Lung (tissue), 12 donors: ENCODE results near the gene TDRD3. TPM values are rescaled to one million over a fixed set of nuclear protein-coding genes. Genes with fewer than 3 reads are reported as not detected.

Source experiments
- ATAC-seq: fragments of 200-7000 bp; cut with Tn5 transposase; one replicate; pipeline ENCODE4 v1.9.1; 2020; ENCODE audit warnings: moderate number of reproducible peaks; ENCODE audit not compliant: insufficient read depth, low FRiP score
- DNase-seq, 3 donors: peaks; one replicate each; pipeline ENCODE4 v3.0.0-alpha.2; 2013 to 2017
- H3K27ac ChIP-seq, 2 donors: one replicate each; pipeline ENCODE4 v1.5.1; 2013; ENCODE audit warnings: mild to moderate bottlenecking in 2 of 2, moderate library complexity in 2 of 2, control low read depth in 1 of 2, inconsistent platforms in 1 of 2, low read depth in 1 of 2, low read length in 1 of 2
- H3K27me3 ChIP-seq, 3 donors: one replicate each; pipeline ENCODE4 v1.5.1; 2013; ENCODE audit warnings: low read length in 2 of 3; ENCODE audit not compliant: control insufficient read depth in 3 of 3, insufficient read depth in 3 of 3
- H3K36me3 ChIP-seq, 4 donors: one replicate each; pipeline ENCODE4 v1.5.1; 2013; ENCODE audit warnings: low read length in 4 of 4, mild to moderate bottlenecking in 1 of 4, moderate library complexity in 1 of 4; ENCODE audit not compliant: control insufficient read depth in 4 of 4, insufficient read depth in 4 of 4
- H3K4me1 ChIP-seq, 5 donors: one replicate each; pipeline ENCODE4 v1.5.1; 2013; ENCODE audit warnings: low read length in 5 of 5, mild to moderate bottlenecking in 2 of 5, moderate library complexity in 1 of 5; ENCODE audit not compliant: control insufficient read depth in 5 of 5, insufficient read depth in 5 of 5
- H3K4me3 ChIP-seq: one replicate; pipeline ENCODE4 v1.5.1; 2013; ENCODE audit warnings: mild to moderate bottlenecking, control low read depth, moderate library complexity
- H3K9ac ChIP-seq, 2 donors: one replicate each; pipeline ENCODE4 v1.5.1; 2013; ENCODE audit warnings: low read length in 2 of 2, control low read depth in 1 of 2; ENCODE audit not compliant: insufficient read depth in 1 of 2
- H3K9me3 ChIP-seq, 4 donors: one replicate each; pipeline ENCODE4 v1.5.1; 2013; ENCODE audit warnings: low read length in 3 of 4, mild to moderate bottlenecking in 1 of 4, moderate library complexity in 1 of 4; ENCODE audit not compliant: control insufficient read depth in 4 of 4, insufficient read depth in 3 of 4
- WGBS, 2 donors: extraction: QIAGEN DNeasy Blood & Tissue Kit; methylation state at CpG; one replicate each; pipeline ENCODE4 v1.1.7; 2013; 5-methylcytosine and 5-hydroxymethylcytosine counted together
- polyA plus RNA-seq, 2 donors: library from polyadenylated mRNA; stranded (reverse); fragments of 200-250 nt; gene quantifications; one replicate each; pipeline ENCODE4 v1.2.1, GENCODE V29; 2013
- total RNA-seq, 2 donors: library from RNA; depleted of rRNA in 1 of 2; stranded (reverse); fragments of >200 nt in 1 of 2; gene quantifications; one replicate each; pipeline ENCODE4 v1.2.1, GENCODE V29; 2014 to 2021
- TF ChIP-seq, protein P1 (sequence below): IDR thresholded peaks from 2 replicates; pipeline ENCODE4 v1.5.1; 2012; ENCODE audit warnings: mild to moderate bottlenecking; ENCODE audit errors: control extremely low read depth, extremely low read depth
- donor health status: control.
- donor health status: control.
- donor health status: Bipolar disorder and iron deficiency.
- donor health status: healthy.
- donor health status: DM: yes; HTN: yes; CAD: no.

The TDRD3 gene
- total and polyA plus RNA-seq, 4 donors: 6.5 to 56.7 (median 19.4) TPM

DNA sequence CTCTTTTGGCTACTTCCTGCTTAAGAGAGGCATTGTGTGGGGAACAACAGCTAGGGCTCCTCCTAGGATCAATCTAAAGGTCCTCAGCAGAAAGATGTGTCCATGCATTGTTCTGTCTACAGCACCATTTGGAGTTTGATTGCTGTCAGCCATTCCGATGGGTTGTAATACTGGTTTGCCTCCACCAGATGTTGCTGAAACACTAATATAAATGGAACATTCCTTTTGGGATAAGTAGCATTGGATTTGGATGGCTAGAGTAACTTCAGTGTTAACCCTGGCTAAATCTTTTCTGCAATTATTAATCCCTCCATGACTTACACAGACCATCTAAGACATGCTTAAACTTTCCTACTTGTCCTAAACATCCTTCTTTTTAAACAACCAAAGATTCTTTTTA is 104.2 kb downstream of the TDRD3 start:
- peaks cover 13 to 56% (median 30%) of the 10 kb centered on the region in 4 donors for H3K36me3 ChIP-seq
- DNase-seq: no peak
- H3K4me3 ChIP-seq: no peak overlapping the region
- no peak overlapping the region for H3K9ac ChIP-seq
- no peak for ATAC-seq
- H3K27ac ChIP-seq: no peak overlapping the region
- 92 to 97% methylated on average over 1 of the region's 1 CpG for WGBS, 2 donors
- TF ChIP-seq, protein P1, sequence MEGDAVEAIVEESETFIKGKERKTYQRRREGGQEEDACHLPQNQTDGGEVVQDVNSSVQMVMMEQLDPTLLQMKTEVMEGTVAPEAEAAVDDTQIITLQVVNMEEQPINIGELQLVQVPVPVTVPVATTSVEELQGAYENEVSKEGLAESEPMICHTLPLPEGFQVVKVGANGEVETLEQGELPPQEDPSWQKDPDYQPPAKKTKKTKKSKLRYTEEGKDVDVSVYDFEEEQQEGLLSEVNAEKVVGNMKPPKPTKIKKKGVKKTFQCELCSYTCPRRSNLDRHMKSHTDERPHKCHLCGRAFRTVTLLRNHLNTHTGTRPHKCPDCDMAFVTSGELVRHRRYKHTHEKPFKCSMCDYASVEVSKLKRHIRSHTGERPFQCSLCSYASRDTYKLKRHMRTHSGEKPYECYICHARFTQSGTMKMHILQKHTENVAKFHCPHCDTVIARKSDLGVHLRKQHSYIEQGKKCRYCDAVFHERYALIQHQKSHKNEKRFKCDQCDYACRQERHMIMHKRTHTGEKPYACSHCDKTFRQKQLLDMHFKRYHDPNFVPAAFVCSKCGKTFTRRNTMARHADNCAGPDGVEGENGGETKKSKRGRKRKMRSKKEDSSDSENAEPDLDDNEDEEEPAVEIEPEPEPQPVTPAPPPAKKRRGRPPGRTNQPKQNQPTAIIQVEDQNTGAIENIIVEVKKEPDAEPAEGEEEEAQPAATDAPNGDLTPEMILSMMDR: no peak
- no peaks in the 10 kb centered on the region for H3K4me1 ChIP-seq
- peaks cover 0 to 31% (median 4%) of the 10 kb centered on the region in 4 donors for H3K9me3 ChIP-seq
- H3K27me3 ChIP-seq: no peaks in the 10 kb centered on the region

DNA sequence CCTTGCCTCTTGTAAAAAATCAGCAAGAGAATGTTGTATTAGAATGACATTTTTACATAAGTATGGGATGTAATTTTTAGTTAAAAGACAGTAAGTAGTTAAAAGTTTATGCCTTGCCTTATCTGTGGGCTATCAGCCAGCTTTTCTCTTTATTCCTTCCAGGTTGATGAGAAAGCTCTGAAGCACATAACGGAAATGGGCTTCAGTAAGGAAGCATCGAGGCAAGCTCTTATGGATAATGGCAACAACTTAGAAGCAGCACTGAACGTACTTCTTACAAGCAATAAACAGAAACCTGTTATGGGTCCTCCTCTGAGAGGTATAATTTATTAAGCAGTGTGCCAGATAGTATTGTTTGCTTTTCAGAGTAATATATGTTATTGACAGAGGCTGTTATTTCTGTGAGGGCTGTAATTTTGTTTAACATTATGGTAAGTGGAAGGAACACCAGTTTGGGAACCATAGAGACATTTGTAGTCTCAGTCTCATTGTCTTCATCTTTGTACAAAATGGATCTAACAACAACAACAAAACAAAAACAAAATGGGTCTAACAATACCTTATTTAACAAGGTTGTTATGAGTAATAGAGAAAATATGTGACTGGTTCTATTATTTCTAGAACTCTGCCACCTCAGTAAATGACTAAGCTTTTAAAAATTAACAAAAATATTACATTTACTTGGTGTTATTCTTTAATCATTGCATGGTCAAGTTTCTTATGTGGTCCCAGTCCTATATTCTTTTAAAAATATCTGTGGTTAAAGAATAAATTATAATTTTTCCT is 112.8 kb downstream of the TDRD3 start:
- Histone ChIP-seq H3K9me3 (peaks cover 0 to 11% (median 3%) of the 10 kb centered on the region in 4 donors), H3K27me3 (no peaks in the 10 kb centered on the region), H3K4me3 (no peak overlapping the region), H3K9ac (no peak overlapping the region), H3K36me3 (peaks cover 10 to 25% (median 12%) of the 10 kb centered on the region in 4 donors), H3K27ac (no peak overlapping the region), H3K4me1 (no peaks in the 10 kb centered on the region)
- no peak for DNase-seq
- TF ChIP-seq, protein P1: no peak
- ATAC-seq: no peak
- WGBS, 2 donors: 71 to 84% methylated on average over 3 of the region's 3 CpGs

DNA sequence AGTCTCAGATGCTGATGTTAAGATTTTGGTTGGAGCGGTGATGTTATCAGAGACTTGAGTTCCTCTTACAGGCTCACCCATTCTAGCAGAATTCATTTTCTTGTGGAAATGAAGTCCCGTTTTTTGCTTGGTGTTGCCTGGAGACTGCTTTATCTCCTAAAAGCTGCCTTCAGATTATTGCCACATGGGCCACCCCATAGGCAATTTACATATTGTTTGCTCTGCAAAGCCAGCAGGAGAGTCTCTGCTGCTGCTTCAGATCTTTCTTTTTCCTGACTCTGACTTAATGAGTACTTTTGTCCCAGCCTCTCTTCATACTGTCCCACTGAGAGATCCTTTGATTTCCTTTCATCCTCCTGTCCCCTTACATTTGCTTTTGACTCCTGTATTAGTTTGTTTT is 114.6 kb downstream of the TDRD3 start:
- no peaks in the 10 kb centered on the region for H3K4me1 ChIP-seq
- 93 to 98% methylated on average over 2 of the region's 2 CpGs for WGBS, 2 donors
- H3K9ac ChIP-seq: no peak overlapping the region
- H3K9me3 ChIP-seq: peaks cover 0 to 7% (median 2%) of the 10 kb centered on the region in 4 donors
- no peaks in the 10 kb centered on the region for H3K27me3 ChIP-seq
- no peak overlapping the region for H3K27ac ChIP-seq
- H3K36me3 ChIP-seq: peaks cover 7 to 24% (median 13%) of the 10 kb centered on the region in 4 donors
- ATAC-seq (no peak), DNase-seq (no peak)
- TF ChIP-seq, protein P1: no peak
- H3K4me3 ChIP-seq: no peak overlapping the region
